ENCODE measurements around the gene KRT79. TPM values are rescaled to one million over a fixed set of nuclear protein-coding genes. Genes with fewer than 3 reads are reported as not detected.

Gene KRT79
- total RNA-seq, 2 experiments from 2014 or later = not detected

DNA sequence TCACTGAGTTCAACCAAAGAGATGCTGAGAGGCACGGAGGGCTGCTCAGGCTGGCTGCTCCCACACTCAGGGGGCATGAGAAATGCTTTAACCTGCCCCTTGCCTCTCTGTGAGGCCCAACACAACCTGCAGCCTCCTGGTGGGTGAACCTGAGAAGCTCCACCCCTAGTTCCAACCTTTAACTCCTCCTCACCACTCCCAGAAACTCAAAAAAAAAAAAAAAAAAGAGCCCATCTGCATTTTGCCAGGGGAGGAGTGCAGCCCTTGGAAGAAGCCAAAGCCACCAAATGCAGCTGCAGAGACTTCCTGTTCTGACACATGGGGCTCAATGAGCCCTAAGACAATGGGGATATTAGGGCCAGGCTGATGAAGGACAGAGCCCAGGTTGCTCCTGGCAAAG, 29.1 kb downstream of the KRT79 start:
- Mint-ChIP-seq H3K27me3 (ENCODE audit: low read depth) (no peaks in the 10 kb centered on the region), H3K9me3 (no peaks in the 10 kb centered on the region), H3K4me1 (ENCODE audit: low read depth) (no peaks in the 10 kb centered on the region), H3K4me3 (no peak overlapping the region), H3K27ac (no peak overlapping the region), H3K36me3 (ENCODE audit: low read depth) (no peaks in the 10 kb centered on the region)
- DNase-seq = no peak
- CTCF ChIA-PET = no interaction called here
- intact Hi-C loops (cut with micrococcal nuclease) = no loop called here

DNA sequence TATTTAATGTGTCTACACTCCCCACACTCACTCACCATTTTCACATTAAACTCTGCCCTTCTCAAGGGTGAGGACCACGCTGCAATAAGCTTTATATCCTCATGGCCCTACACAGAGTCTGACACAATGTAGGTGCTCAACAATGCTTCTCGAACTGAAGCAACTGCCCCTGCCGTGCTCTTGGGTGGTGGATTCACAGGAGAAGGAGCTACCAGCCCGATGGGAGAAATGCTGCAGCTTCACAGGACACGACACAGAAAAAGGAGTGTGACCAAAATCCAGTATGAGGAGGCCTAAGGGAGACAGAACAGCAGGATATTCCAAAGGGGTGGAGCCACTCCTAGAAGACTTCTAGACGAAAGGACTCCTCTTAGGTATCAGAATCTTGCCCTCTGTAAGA, 31.7 kb downstream of the KRT79 start:
- intact Hi-C loops (cut with micrococcal nuclease) = no loop called here
- no peaks in the 10 kb centered on the region for H3K36me3 Mint-ChIP-seq (ENCODE audit: low read depth)
- no peak overlapping the region for H3K4me3 Mint-ChIP-seq
- CTCF ChIA-PET = interaction anchor here (1.1 kb wide), 1 partner anchor 77 kb away, joined by 4 read pairs; no protein-coding TSS in a partner anchor
- no peak for DNase-seq
- no peak overlapping the region for H3K27ac Mint-ChIP-seq
- no peaks in the 10 kb centered on the region for H3K4me1 Mint-ChIP-seq (ENCODE audit: low read depth)
- H3K9me3 Mint-ChIP-seq = no peaks in the 10 kb centered on the region
- H3K27me3 Mint-ChIP-seq (ENCODE audit: low read depth) = no peaks in the 10 kb centered on the region

DNA sequence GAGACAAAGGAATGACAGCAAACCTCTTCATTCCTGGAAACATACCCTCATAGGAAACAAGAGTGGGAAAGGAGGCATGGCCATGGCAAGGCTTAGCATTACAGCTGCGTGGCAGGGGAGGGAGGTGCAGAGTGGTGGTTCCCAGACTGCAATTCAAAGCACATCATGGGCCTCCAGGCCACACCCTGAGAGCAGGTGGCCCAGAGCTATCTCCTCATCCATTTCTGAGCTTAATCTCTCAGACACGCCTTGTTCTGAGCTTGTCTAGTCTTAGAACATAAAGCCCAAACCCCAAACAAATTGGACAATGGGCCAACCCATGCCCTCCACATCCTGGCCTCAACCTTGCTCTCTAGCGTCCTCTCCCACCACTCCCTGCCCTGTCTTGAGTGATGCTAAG, 32.3 kb downstream of the KRT79 start:
- no peak overlapping the region for H3K27ac Mint-ChIP-seq
- H3K9me3 Mint-ChIP-seq = no peaks in the 10 kb centered on the region
- DNase-seq = no peak
- no peaks in the 10 kb centered on the region for H3K36me3 Mint-ChIP-seq (ENCODE audit: low read depth)
- CTCF ChIA-PET = interaction anchor here (1.1 kb wide), 1 partner anchor 78 kb away, joined by 4 read pairs; no protein-coding TSS in a partner anchor
- H3K4me1 Mint-ChIP-seq (ENCODE audit: low read depth) = no peaks in the 10 kb centered on the region
- H3K27me3 Mint-ChIP-seq (ENCODE audit: low read depth) = no peaks in the 10 kb centered on the region
- no peak overlapping the region for H3K4me3 Mint-ChIP-seq
- intact Hi-C loops (cut with micrococcal nuclease) = no loop called here

DNA sequence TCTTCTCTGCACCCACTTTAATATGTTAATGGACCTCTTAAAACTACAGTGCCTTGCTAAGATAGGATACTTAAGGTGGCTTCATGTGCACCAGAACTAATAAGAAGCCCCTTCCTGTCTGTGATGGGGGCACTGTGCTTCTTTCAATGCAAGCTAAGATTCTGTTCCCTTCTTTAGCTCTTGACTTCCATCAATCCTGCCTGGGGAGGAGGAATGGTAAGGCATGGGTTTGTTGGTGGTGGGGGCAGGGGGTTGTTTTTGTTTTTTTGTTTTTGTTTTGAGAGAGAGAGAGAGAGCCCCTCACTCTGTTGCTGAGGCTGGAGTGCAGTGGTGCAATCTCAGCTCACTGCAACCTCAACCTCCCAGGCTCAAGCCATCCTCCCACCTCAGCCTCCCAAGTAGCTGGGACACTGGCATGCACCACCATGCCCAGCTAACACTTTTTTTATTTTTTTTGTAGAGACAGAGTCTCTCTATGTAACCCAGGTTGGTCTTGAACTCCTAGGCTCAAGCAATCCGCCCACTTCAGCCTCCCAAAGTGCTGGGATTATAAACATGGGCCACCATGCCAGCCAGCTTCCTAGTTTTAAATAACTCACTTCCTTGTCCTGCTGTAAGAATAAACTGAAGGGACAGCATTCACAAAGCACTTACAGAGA, 33.7 kb downstream of the KRT79 start:
- no peak for DNase-seq
- CTCF ChIA-PET = interaction anchor here (0.6 kb wide), 1 partner anchor 58 kb away, joined by 3 read pairs; no protein-coding TSS in a partner anchor

DNA sequence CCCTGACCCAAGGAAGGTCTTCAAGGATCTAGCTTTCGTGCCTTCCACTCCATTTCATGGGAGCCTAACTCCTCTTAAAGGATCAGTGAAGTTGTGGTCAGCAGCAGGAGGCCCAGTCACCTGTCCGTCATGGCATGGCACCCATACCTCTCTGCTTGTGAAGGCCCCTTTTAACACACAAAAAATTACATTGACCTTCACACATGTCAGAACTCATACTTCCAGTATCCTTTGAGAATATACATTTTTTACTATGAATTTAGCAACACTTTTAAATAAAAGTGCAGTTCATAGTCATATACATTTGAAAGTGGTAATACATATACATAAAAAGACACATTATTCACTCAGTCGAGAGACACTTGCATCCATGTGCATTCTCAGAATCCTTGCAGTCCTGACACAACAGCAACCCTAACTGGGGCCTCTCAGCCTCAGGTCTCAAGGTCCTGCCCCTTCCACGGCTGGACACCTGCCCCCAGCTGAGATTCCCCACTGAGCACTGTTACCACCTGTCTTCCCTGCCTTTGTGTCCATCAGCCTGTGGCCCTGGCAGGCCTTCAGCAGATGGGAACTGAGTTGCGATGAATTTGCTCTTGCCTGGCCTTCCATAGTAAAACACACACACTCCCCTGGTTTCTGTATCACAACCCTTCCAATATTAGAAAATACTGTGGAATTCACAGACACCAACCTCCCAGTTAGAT, 34.5 kb downstream of the KRT79 start:
- intact Hi-C loops (cut with micrococcal nuclease) = no loop called here
- Mint-ChIP-seq H3K4me3 (no peak overlapping the region), H3K4me1 (ENCODE audit: low read depth) (no peaks in the 10 kb centered on the region), H3K27ac (no peak overlapping the region), H3K9me3 (no peaks in the 10 kb centered on the region), H3K27me3 (ENCODE audit: low read depth) (no peaks in the 10 kb centered on the region), H3K36me3 (ENCODE audit: low read depth) (no peaks in the 10 kb centered on the region)
- CTCF ChIA-PET = interaction anchor here (0.6 kb wide), 1 partner anchor 57 kb away, joined by 3 read pairs; no protein-coding TSS in a partner anchor
- DNase-seq = no peak

More for the DNA sequence above, 33.7 kb downstream of the KRT79 start:
- Mint-ChIP-seq H3K4me3 (no peak overlapping the region), H3K27ac (no peak overlapping the region), H3K9me3 (no peaks in the 10 kb centered on the region), H3K27me3 (ENCODE audit: low read depth) (no peaks in the 10 kb centered on the region), H3K36me3 (ENCODE audit: low read depth) (no peaks in the 10 kb centered on the region), H3K4me1 (ENCODE audit: low read depth) (no peaks in the 10 kb centered on the region)
- intact Hi-C loops (cut with micrococcal nuclease) = no loop called here

DNA sequence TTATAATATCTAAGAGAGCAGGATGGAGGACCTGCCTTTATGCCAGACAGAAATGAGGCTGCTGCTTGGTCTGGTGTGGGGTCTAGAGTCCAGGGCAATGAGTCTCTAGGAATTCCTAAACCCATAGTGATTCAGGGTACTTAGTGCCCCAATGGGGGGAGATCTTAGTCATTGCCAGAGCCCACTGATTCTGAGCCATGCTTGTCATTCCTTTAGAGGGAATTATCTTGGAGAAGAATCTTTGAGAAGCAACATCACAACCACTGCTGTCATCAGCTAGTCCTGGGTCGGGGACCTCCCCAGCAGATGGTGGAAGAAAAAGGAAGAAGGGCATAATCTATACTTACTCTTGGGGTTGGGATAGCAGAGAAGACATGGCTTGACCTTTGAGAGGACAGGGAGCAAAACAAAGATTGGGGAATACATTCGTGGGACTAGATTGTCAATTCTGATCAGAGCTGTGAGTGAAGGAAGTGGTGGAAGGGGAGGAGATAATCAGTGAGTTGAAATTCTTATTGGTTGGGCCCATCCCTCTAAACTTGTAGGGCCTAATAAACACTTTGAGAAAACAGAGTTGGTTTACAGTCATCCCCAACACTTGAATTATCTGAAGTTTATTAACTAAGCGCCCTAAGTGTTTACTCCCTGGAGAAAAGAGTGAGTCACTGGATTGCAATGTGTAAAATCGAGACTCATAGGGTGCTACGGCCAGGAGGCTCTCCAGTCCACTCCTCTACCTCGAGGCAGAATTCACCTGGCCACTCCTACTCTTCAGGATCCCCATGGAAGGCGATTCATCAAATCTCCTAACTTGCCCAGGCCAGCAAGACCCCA, 35.2 kb downstream of the KRT79 start:
- Mint-ChIP-seq H3K27me3 (ENCODE audit: low read depth) (no peaks in the 10 kb centered on the region), H3K4me1 (ENCODE audit: low read depth) (no peaks in the 10 kb centered on the region), H3K9me3 (no peaks in the 10 kb centered on the region), H3K36me3 (ENCODE audit: low read depth) (no peaks in the 10 kb centered on the region), H3K4me3 (no peak overlapping the region), H3K27ac (no peak overlapping the region)
- no peak for DNase-seq
- intact Hi-C loops (cut with micrococcal nuclease) = no loop called here
- CTCF ChIA-PET = no interaction called here

DNA sequence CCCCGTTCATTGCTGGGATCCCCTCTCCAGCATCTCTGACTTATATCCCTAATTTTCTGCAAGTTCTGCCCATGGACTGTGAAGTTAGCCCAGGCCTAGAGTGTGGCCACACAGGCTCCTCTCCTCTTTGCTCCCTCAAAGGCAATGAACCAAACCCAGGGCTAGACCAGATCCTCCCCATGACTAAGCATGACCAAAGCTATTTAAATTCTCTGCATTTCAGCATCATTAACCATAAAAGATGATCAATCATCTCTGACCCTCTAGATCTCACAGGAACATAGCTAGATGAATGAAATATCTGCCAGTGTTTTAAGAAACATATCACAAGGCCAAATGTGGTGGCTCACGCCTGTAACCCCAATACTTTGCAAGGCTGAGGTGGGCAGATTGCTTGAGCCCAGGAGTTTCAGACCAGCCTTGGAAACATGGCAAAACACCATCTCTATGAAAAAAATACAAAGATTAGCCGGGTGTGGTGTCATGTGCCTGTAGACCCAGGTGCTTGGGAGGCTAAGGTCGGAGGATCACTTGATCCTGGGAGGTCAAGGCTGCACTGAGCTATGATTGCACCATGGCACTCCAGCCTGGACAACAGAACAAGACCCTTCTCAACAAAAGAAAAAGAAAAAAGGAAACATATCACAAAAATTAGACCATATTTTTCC, 36.0 kb downstream of the KRT79 start:
- Mint-ChIP-seq H3K9me3 (no peaks in the 10 kb centered on the region), H3K27me3 (ENCODE audit: low read depth) (no peaks in the 10 kb centered on the region), H3K27ac (no peak overlapping the region), H3K36me3 (ENCODE audit: low read depth) (no peaks in the 10 kb centered on the region), H3K4me3 (no peak overlapping the region), H3K4me1 (ENCODE audit: low read depth) (no peaks in the 10 kb centered on the region)
- intact Hi-C loops (cut with micrococcal nuclease) = no loop called here
- CTCF ChIA-PET = interaction anchor here (0.7 to 1.4 kb wide), 2 partner anchors 9 to 81 kb away, joined by 3 to 4 read pairs; no protein-coding TSS in a partner anchor
- no peak for DNase-seq

DNA sequence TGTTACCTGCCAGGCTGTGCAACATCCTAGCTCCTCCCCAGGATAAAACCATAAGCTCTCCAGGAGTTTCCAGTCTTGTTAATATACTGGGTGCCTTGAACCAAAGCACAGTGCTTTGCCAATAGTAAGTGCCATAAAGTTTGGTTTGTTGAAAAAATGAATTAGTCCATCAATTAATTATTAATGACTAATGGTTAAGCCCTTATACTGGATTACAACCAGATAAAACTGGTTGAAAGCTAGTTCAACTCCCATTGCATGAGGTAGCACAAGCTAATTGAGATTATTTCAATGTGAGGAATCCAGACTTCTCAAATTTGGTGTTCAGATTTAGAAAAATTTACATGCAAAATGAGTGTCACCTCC, 36.6 kb downstream of the KRT79 start:
- no peak overlapping the region for H3K4me3 Mint-ChIP-seq
- no peaks in the 10 kb centered on the region for H3K27me3 Mint-ChIP-seq (ENCODE audit: low read depth)
- intact Hi-C loops (cut with micrococcal nuclease) = no loop called here
- CTCF ChIA-PET = interaction anchor here (0.7 to 1.4 kb wide), 2 partner anchors 9 to 82 kb away, joined by 3 to 4 read pairs; no protein-coding TSS in a partner anchor
- no peak overlapping the region for H3K27ac Mint-ChIP-seq
- H3K36me3 Mint-ChIP-seq (ENCODE audit: low read depth) = no peaks in the 10 kb centered on the region
- no peaks in the 10 kb centered on the region for H3K4me1 Mint-ChIP-seq (ENCODE audit: low read depth)
- no peak for DNase-seq
- H3K9me3 Mint-ChIP-seq = no peaks in the 10 kb centered on the region

DNA sequence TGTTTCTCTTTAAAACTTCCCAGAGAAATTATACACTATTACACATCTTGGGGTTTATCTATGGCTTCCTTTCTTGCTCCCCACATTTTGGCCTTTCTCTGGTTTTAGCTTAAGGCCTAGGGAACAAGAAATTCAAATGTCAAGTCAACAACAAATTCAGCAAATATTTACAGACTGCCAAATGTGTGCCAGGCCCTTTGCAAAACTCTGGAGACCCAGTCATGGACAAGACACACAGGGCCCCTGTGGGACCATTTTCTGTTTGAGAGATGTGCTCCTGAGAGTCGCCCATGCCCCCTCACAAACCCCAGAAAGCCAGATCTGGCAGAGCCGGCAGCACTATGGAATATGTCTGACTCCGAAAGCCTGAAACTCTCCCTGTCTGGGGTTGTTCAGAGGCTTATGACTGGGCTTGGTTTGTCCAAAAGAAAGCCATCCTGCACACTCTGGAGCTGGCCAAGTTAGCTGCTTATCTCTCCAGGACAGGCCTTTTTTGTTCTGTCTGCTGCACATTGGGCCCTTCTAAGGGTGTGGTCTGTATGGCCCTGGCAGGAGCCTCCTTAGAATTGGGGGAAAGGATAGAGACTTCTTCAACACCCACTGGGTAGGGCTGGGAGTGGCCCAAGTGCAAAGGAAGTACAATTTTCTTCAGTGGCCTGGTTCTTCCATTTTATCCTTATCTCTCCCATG, 37.1 kb downstream of the KRT79 start:
- DNase-seq = no peak
- no peak overlapping the region for H3K4me3 Mint-ChIP-seq
- no peaks in the 10 kb centered on the region for H3K27me3 Mint-ChIP-seq (ENCODE audit: low read depth)
- intact Hi-C loops (cut with micrococcal nuclease) = no loop called here
- no peaks in the 10 kb centered on the region for H3K4me1 Mint-ChIP-seq (ENCODE audit: low read depth)
- CTCF ChIA-PET = interaction anchor here (1.4 kb wide), 1 partner anchor 82 kb away, joined by 4 read pairs; no protein-coding TSS in a partner anchor
- H3K9me3 Mint-ChIP-seq = no peaks in the 10 kb centered on the region
- no peak overlapping the region for H3K27ac Mint-ChIP-seq
- H3K36me3 Mint-ChIP-seq (ENCODE audit: low read depth) = no peaks in the 10 kb centered on the region

DNA sequence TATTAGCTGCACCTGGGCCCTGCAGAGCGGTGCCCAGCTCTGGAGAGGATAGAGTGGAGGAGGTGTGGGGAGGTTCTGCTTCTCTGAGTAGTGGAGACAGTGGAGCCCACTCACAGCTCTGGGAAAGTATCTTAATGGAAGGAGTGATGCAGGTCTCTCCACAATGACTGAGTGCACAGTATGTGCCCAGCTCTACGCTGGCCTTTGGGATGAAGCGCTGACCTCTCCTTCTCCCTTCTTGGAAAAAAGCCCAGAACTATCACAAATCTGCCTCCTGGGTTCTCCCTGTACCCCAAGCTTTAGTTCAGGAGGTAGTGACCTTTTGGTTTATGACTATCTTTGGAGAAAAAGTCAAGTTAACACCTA, 37.7 kb downstream of the KRT79 start:
- Mint-ChIP-seq H3K27ac (no peak overlapping the region), H3K27me3 (ENCODE audit: low read depth) (no peaks in the 10 kb centered on the region), H3K4me1 (ENCODE audit: low read depth) (peaks cover 2% of the 10 kb centered on the region), H3K9me3 (no peaks in the 10 kb centered on the region), H3K36me3 (ENCODE audit: low read depth) (no peaks in the 10 kb centered on the region), H3K4me3 (no peak overlapping the region)
- intact Hi-C loops (cut with micrococcal nuclease) = no loop called here
- CTCF ChIA-PET = no interaction called here
- DNase-seq = no peak

DNA sequence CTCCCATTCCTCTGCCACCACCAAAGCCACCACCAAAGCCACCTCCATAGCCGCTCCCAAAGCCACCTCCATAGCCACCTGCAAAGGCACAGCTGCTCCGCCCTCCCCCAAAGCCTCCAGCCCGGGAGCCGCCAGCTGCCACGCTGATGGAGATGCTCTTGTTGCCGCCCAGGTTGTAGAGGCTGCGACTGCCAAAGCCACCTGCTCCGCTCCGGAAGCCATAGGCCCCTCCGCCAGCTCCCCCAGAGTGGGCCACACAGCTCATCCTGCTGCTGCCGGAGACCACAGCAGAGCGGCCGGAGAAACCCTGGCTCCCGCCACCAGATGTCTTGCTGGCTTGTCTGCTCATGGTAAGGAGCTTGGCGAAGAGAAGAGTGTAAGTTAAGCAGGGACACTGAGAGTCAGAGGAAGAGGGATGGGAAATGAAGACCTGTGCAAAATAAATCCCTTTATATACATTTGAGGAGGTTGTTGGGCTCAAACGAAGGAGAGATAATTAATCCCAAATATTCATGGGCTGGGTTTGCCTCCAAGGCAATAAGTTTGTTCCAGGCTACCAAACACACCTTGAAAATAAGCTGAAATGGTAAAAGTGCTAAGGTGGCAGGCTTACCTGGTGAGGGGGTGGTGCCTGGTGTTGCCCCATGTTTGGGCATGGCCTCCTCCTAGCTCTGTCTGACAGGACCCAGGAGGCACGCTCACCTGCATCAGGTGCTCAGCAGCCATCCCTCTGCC, 38.2 kb downstream of the KRT79 start, which contains the start of gene KRT3:
Gene KRT3 (minus strand): TSS at position 424 of the 735 bp plus-strand sequence. CDS start 75 bp downstream, at position 349.
- CTCF ChIA-PET = no interaction called here
- DNase-seq = no peak
- no peaks in the 10 kb centered on the region for H3K27me3 Mint-ChIP-seq (ENCODE audit: low read depth)
- H3K4me1 Mint-ChIP-seq (ENCODE audit: low read depth) = peaks cover 2% of the 10 kb centered on the region
- no peak within 1 kb of the TSS for H3K4me3 Mint-ChIP-seq
- H3K27ac Mint-ChIP-seq = no peak within 1 kb of the TSS
- no peaks in the 10 kb centered on the region for H3K36me3 Mint-ChIP-seq (ENCODE audit: low read depth)
- H3K9me3 Mint-ChIP-seq = no peaks in the 10 kb centered on the region
- intact Hi-C loops (cut with micrococcal nuclease) = no loop called here
